Measurements from ENCODE around the gene STK32A.

DNA sequence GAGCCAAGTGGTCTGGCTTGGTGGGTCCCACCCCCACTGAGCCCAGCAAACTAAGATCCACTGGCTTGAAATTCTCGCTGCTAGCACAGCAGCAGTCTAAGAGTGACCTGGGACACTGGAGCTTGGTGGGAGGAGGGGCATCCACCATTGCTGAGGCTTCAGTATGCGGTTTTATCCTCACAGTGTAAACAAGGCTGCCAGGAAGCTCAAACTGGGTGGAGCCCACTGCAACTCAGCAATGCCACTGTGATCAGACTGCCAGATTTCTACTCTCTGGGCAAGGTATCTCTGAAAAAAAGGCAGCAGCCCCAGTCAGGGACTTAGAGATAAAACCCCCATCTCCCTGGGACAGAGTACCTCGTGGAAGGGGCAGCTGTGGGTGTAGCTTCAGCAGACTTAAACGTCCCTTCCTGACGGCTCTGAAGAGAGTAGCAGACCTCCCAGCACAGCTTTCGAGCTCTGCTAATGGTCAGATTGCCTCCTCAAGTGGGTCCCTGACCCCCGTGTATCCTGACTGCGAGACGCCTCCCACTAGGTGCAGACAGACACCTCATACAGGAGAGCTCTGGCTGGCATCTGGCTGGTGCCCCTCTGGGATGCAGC lies 18.2 kb upstream of the STK32A start:
- TF ChIP-seq HDAC2 (IDR thresholded peaks at IDR 0.05) (no peak), POLR2A (IDR thresholded peaks at IDR 0.05; ENCODE audit: low read length) (no peak), JUN (IDR thresholded peaks at IDR 0.05) (no peak), CHD2 (IDR thresholded peaks at IDR 0.05; ENCODE audit: low read length, partially characterized antibody) (no peak)
- TF ChIP-seq, protein P1, sequence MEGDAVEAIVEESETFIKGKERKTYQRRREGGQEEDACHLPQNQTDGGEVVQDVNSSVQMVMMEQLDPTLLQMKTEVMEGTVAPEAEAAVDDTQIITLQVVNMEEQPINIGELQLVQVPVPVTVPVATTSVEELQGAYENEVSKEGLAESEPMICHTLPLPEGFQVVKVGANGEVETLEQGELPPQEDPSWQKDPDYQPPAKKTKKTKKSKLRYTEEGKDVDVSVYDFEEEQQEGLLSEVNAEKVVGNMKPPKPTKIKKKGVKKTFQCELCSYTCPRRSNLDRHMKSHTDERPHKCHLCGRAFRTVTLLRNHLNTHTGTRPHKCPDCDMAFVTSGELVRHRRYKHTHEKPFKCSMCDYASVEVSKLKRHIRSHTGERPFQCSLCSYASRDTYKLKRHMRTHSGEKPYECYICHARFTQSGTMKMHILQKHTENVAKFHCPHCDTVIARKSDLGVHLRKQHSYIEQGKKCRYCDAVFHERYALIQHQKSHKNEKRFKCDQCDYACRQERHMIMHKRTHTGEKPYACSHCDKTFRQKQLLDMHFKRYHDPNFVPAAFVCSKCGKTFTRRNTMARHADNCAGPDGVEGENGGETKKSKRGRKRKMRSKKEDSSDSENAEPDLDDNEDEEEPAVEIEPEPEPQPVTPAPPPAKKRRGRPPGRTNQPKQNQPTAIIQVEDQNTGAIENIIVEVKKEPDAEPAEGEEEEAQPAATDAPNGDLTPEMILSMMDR (IDR thresholded peaks at IDR 0.05), result no peak
- TF ChIP-seq, protein P2, sequence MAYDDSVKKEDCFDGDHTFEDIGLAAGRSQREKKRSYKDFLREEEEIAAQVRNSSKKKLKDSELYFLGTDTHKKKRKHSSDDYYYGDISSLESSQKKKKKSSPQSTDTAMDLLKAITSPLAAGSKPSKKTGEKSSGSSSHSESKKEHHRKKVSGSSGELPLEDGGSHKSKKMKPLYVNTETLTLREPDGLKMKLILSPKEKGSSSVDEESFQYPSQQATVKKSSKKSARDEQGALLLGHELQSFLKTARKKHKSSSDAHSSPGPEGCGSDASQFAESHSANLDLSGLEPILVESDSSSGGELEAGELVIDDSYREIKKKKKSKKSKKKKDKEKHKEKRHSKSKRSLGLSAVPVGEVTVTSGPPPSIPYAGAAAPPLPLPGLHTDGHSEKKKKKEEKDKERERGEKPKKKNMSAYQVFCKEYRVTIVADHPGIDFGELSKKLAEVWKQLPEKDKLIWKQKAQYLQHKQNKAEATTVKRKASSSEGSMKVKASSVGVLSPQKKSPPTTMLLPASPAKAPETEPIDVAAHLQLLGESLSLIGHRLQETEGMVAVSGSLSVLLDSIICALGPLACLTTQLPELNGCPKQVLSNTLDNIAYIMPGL (CRISPR knock-in tag; IDR thresholded peaks at IDR 0.05; ENCODE audit: borderline replicate concordance), result no peak

Data from A549 (cell line).